ENCODE measurements around the gene C8G.

DNA sequence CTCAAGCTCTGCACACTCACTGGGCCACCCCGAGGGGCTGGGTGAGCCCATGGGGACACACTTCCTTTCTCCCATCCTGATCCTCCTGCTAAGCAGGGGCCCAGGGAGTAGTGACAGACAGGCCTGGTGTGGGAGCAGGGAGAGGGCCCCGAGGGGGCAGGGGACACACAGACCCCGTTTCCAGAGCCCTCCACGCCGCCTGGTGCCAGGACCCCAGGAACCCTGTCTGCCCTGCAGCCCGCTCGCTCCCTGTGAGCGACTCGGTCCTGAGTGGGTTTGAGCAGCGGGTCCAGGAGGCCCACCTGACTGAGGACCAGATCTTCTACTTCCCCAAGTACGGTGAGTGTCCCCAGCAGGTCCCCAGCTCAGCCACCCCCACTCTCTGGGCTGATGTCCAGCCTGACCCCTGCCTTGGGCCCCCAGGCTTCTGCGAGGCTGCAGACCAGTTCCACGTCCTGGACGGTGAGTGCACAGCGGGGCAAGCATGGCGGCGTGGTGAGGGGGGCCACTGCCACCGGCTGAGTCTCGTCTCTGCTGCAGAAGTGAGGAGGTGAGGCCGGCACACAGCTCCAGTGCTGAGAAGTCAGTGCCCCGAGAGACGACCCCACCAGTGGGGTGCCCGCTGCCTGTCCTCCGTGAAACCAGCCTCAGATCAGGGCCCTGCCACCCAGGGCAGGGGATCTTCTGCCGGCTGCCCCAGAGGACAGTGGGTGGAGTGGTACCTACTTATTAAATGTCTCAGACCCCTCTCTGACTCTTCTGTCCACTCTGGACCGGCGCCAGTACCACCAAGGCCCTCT, 1.4 kb downstream of the C8G start:
- TF ChIP-seq, protein P1, sequence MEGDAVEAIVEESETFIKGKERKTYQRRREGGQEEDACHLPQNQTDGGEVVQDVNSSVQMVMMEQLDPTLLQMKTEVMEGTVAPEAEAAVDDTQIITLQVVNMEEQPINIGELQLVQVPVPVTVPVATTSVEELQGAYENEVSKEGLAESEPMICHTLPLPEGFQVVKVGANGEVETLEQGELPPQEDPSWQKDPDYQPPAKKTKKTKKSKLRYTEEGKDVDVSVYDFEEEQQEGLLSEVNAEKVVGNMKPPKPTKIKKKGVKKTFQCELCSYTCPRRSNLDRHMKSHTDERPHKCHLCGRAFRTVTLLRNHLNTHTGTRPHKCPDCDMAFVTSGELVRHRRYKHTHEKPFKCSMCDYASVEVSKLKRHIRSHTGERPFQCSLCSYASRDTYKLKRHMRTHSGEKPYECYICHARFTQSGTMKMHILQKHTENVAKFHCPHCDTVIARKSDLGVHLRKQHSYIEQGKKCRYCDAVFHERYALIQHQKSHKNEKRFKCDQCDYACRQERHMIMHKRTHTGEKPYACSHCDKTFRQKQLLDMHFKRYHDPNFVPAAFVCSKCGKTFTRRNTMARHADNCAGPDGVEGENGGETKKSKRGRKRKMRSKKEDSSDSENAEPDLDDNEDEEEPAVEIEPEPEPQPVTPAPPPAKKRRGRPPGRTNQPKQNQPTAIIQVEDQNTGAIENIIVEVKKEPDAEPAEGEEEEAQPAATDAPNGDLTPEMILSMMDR (IDR thresholded peaks at IDR 0.05): no peak
- no peak for TF ChIP-seq ZFX (IDR thresholded peaks at IDR 0.05; ENCODE audit: borderline replicate concordance)

Measured in 22Rv1 (cell line).